ENCODE data around the gene EGFR.

Gene EGFR

DNA sequence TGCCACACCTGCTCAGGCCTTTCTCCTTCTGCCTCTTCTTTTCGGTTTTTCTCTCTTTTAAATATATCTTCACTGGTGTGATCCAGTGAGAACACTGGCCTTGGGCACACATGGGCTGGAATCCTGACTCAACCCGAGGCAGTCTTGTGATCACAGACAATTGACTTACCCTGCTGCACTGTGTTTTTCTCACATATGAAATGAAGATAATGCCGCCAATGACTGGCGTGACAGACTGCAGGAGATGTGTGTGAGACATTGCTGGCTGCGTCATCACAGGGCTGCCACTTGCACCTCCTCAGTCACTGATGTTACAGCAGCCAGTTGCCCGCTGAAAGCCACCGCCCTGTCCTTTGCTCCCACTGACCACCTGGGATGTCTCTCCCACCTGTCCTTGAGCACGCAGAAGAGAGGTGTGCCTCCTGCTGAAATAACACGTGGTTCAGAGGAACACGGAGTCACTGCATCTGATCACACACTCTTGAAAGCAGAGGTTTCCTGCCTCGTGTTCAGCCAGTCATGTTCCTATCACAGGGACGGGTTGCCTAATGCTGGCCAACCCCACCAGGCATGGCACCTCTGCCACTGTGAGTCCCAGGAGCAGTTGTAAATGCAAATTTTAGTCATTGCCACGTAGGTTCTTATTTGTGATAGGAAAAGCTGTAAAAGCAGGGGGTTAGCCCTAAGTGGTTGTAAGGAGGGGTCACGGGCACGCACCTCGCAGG lies 221.8 kb downstream of the EGFR start:
- Histone ChIP-seq H3K27ac (ENCODE audit: low read length) (no peak overlapping the region), H3K4me3 (ENCODE audit: low read depth in 1 of 2, low read length in 2 of 2) (no peak overlapping the region), H3K9me3 (ENCODE audit: control insufficient read depth in 1 of 2, low read length in 2 of 2) (no peaks in the 10 kb centered on the region), H3K36me3 (ENCODE audit: control insufficient read depth in 1 of 2, insufficient read depth in 2 of 2, low read length in 2 of 2) (no peaks in the 10 kb centered on the region), H3K4me1 (ENCODE audit: control insufficient read depth in 1 of 2, insufficient read depth in 2 of 2, low read length in 2 of 2) (no peaks in the 10 kb centered on the region), H3K27me3 (ENCODE audit: low read depth, low read length) (no peaks in the 10 kb centered on the region)

DNA sequence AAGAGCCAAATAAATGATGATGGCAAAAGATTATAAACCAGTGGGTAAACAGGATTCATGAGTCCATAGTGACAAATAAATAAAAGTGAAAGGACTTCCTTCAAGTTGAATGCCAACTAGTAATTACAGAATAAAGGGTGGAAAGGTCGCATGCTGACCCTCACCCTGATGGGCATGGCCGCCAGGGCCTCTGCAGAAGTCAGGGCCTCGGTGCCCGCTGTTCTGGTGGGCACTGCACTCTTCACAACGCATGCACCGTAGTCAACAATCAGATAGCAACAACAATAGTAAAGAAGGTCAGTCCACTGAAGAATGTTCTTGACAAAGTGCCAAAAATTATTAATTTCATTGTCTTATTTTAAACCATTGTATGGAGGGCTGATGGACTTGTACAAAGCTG lies 223.1 kb downstream of the EGFR start:
- no peak overlapping the region for H3K27ac ChIP-seq (ENCODE audit: low read length)
- H3K9me3 ChIP-seq (ENCODE audit: control insufficient read depth in 1 of 2, low read length in 2 of 2): no peaks in the 10 kb centered on the region
- no peaks in the 10 kb centered on the region for H3K27me3 ChIP-seq (ENCODE audit: low read depth, low read length)
- H3K36me3 ChIP-seq (ENCODE audit: control insufficient read depth in 1 of 2, insufficient read depth in 2 of 2, low read length in 2 of 2): no peaks in the 10 kb centered on the region
- no peak overlapping the region for H3K4me3 ChIP-seq (ENCODE audit: low read depth in 1 of 2, low read length in 2 of 2)
- H3K4me1 ChIP-seq (ENCODE audit: control insufficient read depth in 1 of 2, insufficient read depth in 2 of 2, low read length in 2 of 2): no peaks in the 10 kb centered on the region

DNA sequence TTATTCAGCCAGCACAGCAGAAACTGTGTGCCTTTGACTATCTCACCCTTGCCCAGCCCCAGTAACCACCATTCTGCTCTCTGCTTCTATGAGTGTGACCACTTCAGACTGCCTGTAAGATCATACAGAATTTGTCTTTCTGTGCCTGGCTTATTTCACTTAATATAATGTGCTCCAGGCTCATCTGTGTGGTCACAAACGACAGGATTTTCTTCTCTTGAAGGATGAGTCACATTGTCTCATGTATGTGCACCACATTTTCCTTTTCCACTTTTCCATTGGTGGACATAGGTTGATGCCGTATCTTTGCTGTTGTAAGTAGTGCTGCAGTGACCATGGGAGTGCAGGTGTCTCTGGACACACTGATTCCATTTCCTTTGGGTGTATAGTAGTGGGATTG lies 223.8 kb downstream of the EGFR start:
- Histone ChIP-seq H3K27me3 (ENCODE audit: low read depth, low read length) (no peaks in the 10 kb centered on the region), H3K9me3 (ENCODE audit: control insufficient read depth in 1 of 2, low read length in 2 of 2) (no peaks in the 10 kb centered on the region), H3K27ac (ENCODE audit: low read length) (no peak overlapping the region), H3K4me1 (ENCODE audit: control insufficient read depth in 1 of 2, insufficient read depth in 2 of 2, low read length in 2 of 2) (no peaks in the 10 kb centered on the region), H3K36me3 (ENCODE audit: control insufficient read depth in 1 of 2, insufficient read depth in 2 of 2, low read length in 2 of 2) (no peaks in the 10 kb centered on the region), H3K4me3 (ENCODE audit: low read depth in 1 of 2, low read length in 2 of 2) (no peak overlapping the region)

DNA sequence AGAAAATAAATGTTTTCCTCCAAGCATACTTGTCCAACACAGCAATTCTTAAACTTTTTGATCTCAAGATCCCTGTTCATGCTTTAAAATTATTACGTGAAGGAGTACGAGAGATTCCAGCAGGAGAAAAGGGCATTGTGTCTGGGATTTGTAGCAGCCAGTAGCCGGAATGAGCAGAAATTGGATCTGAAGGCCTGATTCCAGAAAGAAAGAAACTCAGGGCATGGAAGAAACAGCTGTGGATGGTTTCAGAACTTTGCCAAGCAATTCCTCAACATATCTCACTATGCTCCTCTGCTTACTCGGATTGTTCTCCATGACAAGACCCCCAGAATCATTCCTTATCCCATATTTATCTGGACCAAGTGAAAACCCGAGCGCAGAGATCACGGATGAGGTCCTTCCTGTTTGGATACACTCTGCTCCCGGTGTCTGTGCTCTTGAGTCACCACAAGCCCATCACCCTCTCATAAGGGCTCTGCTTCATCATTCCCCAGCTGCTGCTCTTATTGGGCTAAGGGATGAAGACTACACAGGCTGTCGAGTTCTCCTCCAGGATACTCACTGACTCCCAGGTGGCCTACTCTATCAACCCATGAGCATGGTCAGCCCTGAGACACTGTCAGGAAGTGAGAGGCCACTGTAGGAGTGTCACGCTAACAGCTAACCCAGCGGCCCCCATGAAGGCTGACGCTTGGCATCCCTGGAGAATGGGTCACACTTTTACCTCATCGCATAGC lies 225.4 kb downstream of the EGFR start:
- no peaks in the 10 kb centered on the region for H3K4me1 ChIP-seq (ENCODE audit: control insufficient read depth in 1 of 2, insufficient read depth in 2 of 2, low read length in 2 of 2)
- no peak overlapping the region for H3K27ac ChIP-seq (ENCODE audit: low read length)
- H3K27me3 ChIP-seq (ENCODE audit: low read depth, low read length): no peaks in the 10 kb centered on the region
- H3K36me3 ChIP-seq (ENCODE audit: control insufficient read depth in 1 of 2, insufficient read depth in 2 of 2, low read length in 2 of 2): no peaks in the 10 kb centered on the region
- no peaks in the 10 kb centered on the region for H3K9me3 ChIP-seq (ENCODE audit: control insufficient read depth in 1 of 2, low read length in 2 of 2)
- H3K4me3 ChIP-seq (ENCODE audit: low read depth in 1 of 2, low read length in 2 of 2): no peak overlapping the region

DNA sequence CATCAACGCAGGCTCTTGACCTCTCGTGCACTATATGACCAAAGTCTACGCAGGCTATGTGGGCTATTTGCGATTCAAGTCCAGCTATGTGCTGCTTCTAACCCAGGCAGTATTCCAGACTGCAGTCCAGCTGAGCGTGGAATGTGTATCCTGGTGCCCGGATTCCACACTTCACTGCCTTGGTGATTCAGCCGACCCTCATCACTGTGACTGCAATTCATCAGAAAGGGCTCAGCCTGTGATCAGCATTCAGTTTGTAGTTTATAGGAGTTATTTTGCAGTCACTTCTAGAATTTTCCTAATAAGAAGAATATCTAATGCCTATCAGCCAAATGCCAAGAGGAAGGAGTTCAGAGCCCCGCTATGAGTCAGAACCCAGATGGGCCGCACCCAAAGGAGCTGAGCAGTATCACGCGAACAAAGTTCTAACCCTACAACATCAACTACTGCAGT lies 226.5 kb downstream of the EGFR start:
- no peaks in the 10 kb centered on the region for H3K4me1 ChIP-seq (ENCODE audit: control insufficient read depth in 1 of 2, insufficient read depth in 2 of 2, low read length in 2 of 2)
- no peak overlapping the region for H3K27ac ChIP-seq (ENCODE audit: low read length)
- H3K36me3 ChIP-seq (ENCODE audit: control insufficient read depth in 1 of 2, insufficient read depth in 2 of 2, low read length in 2 of 2): no peaks in the 10 kb centered on the region
- H3K4me3 ChIP-seq (ENCODE audit: low read depth in 1 of 2, low read length in 2 of 2): no peak overlapping the region
- no peaks in the 10 kb centered on the region for H3K27me3 ChIP-seq (ENCODE audit: low read depth, low read length)
- no peaks in the 10 kb centered on the region for H3K9me3 ChIP-seq (ENCODE audit: control insufficient read depth in 1 of 2, low read length in 2 of 2)

DNA sequence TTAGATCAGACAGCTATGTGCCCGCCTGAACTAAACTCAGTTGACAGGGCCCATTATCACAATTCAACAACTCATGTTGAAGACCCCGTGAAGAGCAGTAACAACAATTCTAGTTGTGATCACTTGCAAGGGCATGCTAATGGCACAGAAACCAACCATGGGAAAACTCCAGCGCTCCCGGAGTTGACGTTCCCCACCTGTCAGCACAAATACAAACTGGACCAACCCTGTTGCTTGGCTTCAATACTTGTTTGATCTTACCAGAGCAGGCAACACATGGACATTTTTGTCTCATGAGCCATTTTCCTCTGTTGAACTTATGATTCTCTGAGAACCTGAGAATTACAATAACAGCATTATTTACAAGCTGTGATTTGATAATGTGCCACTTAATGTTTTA lies 227.4 kb downstream of the EGFR start:
- H3K9me3 ChIP-seq (ENCODE audit: control insufficient read depth in 1 of 2, low read length in 2 of 2): no peaks in the 10 kb centered on the region
- H3K36me3 ChIP-seq (ENCODE audit: control insufficient read depth in 1 of 2, insufficient read depth in 2 of 2, low read length in 2 of 2): no peaks in the 10 kb centered on the region
- no peak overlapping the region for H3K27ac ChIP-seq (ENCODE audit: low read length)
- H3K4me1 ChIP-seq (ENCODE audit: control insufficient read depth in 1 of 2, insufficient read depth in 2 of 2, low read length in 2 of 2): no peaks in the 10 kb centered on the region
- no peak overlapping the region for H3K4me3 ChIP-seq (ENCODE audit: low read depth in 1 of 2, low read length in 2 of 2)
- H3K27me3 ChIP-seq (ENCODE audit: low read depth, low read length): no peaks in the 10 kb centered on the region

DNA sequence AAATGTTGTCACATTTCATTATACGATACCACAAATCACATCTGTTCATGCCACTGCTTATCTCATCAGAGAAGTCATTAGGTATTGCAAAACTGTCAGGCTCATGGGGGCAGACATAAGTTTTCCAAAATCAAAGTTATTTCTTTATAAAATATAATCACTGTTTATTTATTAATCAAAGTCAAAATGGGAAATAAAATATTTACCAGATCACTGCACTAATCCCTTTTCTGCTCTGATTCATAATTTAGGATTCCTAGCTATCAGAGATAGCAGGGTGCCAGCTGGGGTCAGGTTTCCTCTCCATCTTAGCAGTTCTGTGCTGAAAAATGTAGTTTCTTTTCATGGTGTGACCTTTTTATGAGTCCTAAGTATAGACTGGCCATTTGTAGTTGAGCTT lies 228.6 kb downstream of the EGFR start:
- Histone ChIP-seq H3K4me3 (ENCODE audit: low read depth in 1 of 2, low read length in 2 of 2) (no peak overlapping the region), H3K27me3 (ENCODE audit: low read depth, low read length) (no peaks in the 10 kb centered on the region), H3K9me3 (ENCODE audit: control insufficient read depth in 1 of 2, low read length in 2 of 2) (no peaks in the 10 kb centered on the region), H3K27ac (ENCODE audit: low read length) (no peak overlapping the region), H3K36me3 (ENCODE audit: control insufficient read depth in 1 of 2, insufficient read depth in 2 of 2, low read length in 2 of 2) (no peaks in the 10 kb centered on the region), H3K4me1 (ENCODE audit: control insufficient read depth in 1 of 2, insufficient read depth in 2 of 2, low read length in 2 of 2) (no peaks in the 10 kb centered on the region)

DNA sequence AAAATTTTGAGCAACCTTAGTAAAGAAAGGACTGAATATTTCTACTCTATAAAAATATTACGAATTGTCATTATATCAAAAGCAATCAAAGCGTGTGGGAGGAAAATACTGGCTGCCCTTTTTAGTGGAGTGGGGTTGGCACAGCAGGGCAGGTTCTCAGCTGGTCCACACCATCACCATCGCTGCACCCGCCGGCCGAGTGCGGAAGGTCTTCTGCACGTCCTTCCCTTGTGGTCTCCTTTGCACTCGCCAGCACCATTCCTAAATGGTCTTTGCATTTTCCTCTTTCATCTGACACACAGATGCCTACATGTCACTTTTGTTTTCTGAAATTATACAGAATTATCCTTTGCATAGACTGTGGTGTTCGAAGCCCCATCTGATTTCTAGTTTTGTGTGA lies 229.7 kb downstream of the EGFR start:
- no peak overlapping the region for H3K4me3 ChIP-seq (ENCODE audit: low read depth in 1 of 2, low read length in 2 of 2)

DNA sequence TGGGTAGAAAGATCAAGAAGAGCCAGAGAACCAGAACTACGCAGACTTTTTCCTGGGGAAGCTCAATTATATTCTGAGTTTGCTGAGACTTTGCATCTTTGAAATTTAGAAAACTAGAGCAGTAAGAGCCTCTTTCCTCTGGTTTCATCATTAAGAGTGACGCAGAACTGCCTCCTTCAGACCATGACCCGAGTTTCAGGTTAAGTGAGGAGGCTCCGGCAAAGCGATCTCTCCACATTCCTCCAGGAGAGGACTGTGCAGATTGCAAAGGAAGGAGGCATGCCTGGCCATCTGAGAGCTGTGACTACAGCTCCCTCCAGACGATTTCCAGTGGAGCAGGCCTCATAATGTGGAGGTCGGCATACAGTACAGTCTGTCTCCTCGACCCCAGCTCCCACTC lies 230.5 kb downstream of the EGFR start:
- H3K9me3 ChIP-seq (ENCODE audit: control insufficient read depth in 1 of 2, low read length in 2 of 2): no peaks in the 10 kb centered on the region
- H3K4me3 ChIP-seq (ENCODE audit: low read depth in 1 of 2, low read length in 2 of 2): no peak overlapping the region
- no peak overlapping the region for H3K27ac ChIP-seq (ENCODE audit: low read length)
- no peaks in the 10 kb centered on the region for H3K36me3 ChIP-seq (ENCODE audit: control insufficient read depth in 1 of 2, insufficient read depth in 2 of 2, low read length in 2 of 2)
- no peaks in the 10 kb centered on the region for H3K4me1 ChIP-seq (ENCODE audit: control insufficient read depth in 1 of 2, insufficient read depth in 2 of 2, low read length in 2 of 2)
- no peaks in the 10 kb centered on the region for H3K27me3 ChIP-seq (ENCODE audit: low read depth, low read length)

More for the DNA sequence above, 229.7 kb downstream of the EGFR start:
- H3K27ac ChIP-seq (ENCODE audit: low read length): no peak overlapping the region
- no peaks in the 10 kb centered on the region for H3K27me3 ChIP-seq (ENCODE audit: low read depth, low read length)
- no peaks in the 10 kb centered on the region for H3K9me3 ChIP-seq (ENCODE audit: control insufficient read depth in 1 of 2, low read length in 2 of 2)
- no peaks in the 10 kb centered on the region for H3K36me3 ChIP-seq (ENCODE audit: control insufficient read depth in 1 of 2, insufficient read depth in 2 of 2, low read length in 2 of 2)
- H3K4me1 ChIP-seq (ENCODE audit: control insufficient read depth in 1 of 2, insufficient read depth in 2 of 2, low read length in 2 of 2): no peaks in the 10 kb centered on the region

DNA sequence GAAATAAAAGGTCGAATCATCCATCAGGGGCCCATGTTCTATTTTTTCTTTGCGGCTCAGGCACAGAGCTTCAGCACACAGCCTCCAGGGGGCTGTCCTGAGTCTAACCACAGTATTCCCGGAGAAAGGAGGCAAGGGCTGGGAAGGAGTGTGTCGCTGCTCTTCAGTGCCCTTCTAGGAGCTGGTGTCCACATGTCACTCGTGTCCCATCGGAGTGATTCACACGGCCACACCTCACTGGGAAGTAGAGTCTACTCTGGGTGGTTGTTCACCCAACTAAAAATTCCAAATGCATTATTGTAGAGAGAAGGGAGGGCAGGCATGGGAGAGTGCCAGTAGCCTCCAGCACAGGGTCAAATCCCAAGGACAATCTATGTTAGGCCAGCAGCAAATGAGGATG lies 231.5 kb downstream of the EGFR start:
- H3K4me3 ChIP-seq (ENCODE audit: low read depth in 1 of 2, low read length in 2 of 2): no peak overlapping the region
- H3K36me3 ChIP-seq (ENCODE audit: control insufficient read depth in 1 of 2, insufficient read depth in 2 of 2, low read length in 2 of 2): no peaks in the 10 kb centered on the region
- no peaks in the 10 kb centered on the region for H3K4me1 ChIP-seq (ENCODE audit: control insufficient read depth in 1 of 2, insufficient read depth in 2 of 2, low read length in 2 of 2)
- no peak overlapping the region for H3K27ac ChIP-seq (ENCODE audit: low read length)
- no peaks in the 10 kb centered on the region for H3K27me3 ChIP-seq (ENCODE audit: low read depth, low read length)
- no peaks in the 10 kb centered on the region for H3K9me3 ChIP-seq (ENCODE audit: control insufficient read depth in 1 of 2, low read length in 2 of 2)

DNA sequence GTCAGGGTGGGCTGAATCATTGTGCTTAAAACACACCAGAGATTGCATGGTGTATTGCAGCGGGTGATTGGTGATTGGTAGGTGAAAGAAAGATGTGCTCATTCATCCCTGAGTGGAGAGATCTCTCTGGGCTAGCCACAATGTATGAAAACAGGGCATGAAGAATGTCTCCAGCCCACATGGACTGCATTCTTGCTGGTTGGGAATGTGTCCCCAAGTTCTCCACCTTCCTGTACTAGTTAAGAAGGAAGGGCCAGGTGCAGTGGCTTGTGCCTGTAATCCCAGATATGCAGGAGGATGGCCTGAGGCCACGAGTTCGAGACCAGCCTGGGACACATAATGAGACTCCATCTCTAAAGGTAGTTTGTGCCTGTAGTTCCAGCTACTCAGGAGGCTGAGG lies 232.5 kb downstream of the EGFR start:
- H3K27ac ChIP-seq (ENCODE audit: low read length): no peak overlapping the region
- no peaks in the 10 kb centered on the region for H3K36me3 ChIP-seq (ENCODE audit: control insufficient read depth in 1 of 2, insufficient read depth in 2 of 2, low read length in 2 of 2)
- peaks cover 0 to 5% of the 10 kb centered on the region in 2 donors for H3K4me1 ChIP-seq (ENCODE audit: control insufficient read depth in 1 of 2, insufficient read depth in 2 of 2, low read length in 2 of 2)
- H3K9me3 ChIP-seq (ENCODE audit: control insufficient read depth in 1 of 2, low read length in 2 of 2): no peaks in the 10 kb centered on the region
- H3K4me3 ChIP-seq (ENCODE audit: low read depth in 1 of 2, low read length in 2 of 2): no peak overlapping the region
- H3K27me3 ChIP-seq (ENCODE audit: low read depth, low read length): no peaks in the 10 kb centered on the region
